ENCODE measurements around the gene NOL4L. TPM values are rescaled to one million over a fixed set of nuclear protein-coding genes. Genes with fewer than 3 reads are reported as not detected.

Gene NOL4L
- total RNA-seq, 1 donor from 2014 or later, result 3.5 TPM

DNA sequence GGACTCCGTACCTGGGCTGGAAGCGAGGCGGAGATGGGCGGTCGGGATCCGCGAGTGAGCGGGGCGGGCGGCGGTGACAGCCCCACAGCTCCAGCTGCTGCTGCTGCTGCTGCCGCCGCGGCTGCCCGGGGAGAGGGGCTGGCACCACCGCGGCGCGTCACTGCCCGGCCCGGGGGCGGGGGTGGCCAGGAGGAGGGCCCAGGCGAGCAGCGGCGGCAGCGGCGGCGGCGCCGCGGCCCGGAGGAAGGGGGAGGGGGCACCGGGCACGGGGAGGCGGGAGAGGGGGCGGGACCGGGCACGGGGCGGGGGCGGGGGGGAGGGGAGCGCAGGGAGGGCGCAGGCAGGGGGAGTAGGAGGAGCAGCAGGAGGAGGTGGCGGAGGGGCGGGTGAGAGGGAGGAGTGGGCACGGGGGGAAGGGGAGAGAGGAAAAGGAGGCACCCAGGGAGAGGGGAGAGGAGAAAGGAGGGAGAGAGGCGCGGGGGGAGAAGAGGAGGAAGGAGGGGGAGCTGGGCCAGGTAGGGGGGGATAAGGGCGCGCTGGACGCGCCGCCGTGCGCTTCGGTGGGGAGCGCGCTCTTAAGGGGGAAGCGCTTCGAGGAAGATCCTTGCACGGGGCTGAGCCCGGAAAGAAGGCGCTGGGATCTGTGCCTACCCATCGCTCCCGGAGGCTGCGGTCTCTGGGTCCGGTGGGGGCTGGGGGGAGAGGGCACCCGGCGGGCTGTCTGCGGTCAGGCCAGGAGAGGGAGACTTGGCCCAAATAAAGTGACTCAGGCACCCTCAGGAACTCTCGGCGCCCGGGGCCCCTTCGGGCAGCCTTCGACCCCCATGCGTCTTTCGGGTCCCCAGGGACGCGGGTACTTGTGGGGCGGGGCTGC lies 101.5 kb downstream of the NOL4L start:
- intact Hi-C loops (cut with DNase I), result loop anchor here (10.0 kb wide), 1 partner anchor 149 kb away; no protein-coding TSS in a partner anchor
- ATAC-seq (ENCODE audit: poor library complexity), result peak; percentile 55
- peak; percentile 75 for DNase-seq

DNA sequence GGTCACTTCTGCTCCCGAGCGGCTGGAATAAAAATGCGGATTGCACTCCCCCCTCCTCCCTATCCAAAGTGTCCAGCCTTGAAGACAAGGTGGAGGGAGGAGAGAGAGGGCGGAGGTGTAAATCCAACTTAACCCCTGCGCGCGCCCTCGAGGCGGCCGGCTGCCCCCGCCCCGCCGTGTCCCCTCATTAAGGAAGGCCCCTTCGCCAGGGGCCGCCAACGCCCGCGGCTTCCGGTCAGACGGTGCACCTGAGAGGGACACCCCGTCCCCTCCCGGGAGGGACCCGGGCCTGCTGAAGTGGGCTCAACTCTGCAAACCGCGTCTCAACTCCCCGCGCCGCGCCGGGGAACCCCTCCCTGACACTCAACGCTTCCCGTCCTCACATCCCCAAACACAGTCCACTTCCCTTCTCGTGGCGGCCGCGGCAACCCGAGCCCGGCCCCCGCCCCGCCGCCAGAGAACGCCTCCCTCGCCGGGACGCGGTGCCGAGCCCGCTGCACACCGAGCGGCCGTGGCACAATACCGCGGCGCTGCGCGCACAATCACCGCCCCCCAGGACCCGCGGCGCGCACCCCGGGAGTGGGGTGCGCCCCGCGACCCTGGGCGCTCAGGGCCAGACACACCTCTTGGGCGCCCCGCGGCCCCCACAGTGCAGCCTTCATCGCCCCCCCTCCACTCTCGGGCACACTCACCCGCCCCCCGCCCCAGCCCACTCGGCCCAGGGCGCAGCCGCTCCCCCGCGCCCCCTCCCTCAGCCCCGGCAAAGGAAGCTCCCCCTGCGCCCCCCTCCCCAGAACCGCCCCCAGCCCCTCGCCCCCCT lies 102.5 kb downstream of the NOL4L start:
- intact Hi-C loops (cut with DNase I), result loop anchor here (10.0 kb wide), 1 partner anchor 148 kb away; no protein-coding TSS in a partner anchor
- DNase-seq (peak; percentile 73), ATAC-seq (ENCODE audit: poor library complexity) (peak; percentile 50)

DNA sequence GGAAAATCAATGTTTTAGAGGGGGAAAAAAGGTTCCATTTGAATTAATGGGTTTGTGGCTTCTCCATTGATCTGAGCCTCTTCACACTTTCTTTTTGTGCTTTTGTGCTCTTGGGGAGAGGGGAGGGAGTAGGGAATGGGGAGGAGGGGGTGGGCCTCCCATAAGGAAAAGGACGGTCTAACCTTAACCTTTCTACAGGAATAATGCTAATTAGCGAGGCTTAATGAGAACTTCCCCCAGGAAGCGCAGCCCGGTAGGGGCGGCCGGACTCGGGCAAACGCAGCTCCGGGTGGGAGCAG lies 103.0 kb downstream of the NOL4L start:
- intact Hi-C loops (cut with DNase I), result loop anchor here (10.0 kb wide), 1 partner anchor 147 kb away; no protein-coding TSS in a partner anchor
- no peak for DNase-seq
- ATAC-seq (ENCODE audit: poor library complexity), result no peak

DNA sequence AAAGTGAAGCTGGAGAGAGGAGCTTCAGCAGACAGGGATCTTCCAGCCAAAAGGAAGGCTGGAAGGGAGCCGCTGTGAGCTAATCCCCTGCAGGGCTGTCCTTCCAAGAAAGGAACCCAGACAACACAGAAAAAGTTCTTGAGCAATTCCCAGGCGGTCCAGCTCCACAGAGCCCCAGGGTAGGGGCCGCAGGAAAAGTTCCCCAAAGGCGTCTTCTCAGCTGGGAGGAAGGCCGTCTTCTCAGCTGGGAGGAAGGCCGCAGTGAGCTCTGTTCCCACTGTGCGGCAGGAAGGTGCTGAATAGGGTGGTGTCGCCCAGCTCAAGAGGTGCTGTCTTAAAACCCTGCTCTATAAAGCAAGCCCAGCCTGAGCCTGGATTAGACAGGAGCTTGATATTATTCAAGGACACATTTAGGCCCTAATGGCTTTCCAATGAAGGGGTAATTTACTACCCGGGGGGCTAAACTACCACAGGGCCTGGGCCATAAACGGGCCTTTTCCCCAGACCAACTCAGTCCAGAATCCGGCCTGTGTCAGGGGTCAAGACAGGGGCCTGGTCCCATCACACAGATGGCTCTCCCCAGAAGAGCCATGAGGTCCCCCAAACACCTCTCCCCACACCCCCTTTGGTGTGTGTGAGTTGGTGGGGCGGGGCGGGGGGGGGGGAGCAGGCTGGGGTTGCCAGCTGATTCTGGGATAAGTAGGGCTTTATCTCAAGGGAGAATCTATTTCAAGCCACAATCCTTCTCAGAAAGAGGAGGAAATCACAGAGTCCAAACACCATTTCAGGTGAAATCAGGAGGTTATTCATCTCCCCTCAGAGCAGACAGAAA lies 103.6 kb downstream of the NOL4L start:
- DNase-seq (peak; percentile 56), ATAC-seq (ENCODE audit: poor library complexity) (peak; percentile 10)
- intact Hi-C loops (cut with DNase I), result loop anchor here (10.0 kb wide), 1 partner anchor 147 kb away; no protein-coding TSS in a partner anchor

DNA sequence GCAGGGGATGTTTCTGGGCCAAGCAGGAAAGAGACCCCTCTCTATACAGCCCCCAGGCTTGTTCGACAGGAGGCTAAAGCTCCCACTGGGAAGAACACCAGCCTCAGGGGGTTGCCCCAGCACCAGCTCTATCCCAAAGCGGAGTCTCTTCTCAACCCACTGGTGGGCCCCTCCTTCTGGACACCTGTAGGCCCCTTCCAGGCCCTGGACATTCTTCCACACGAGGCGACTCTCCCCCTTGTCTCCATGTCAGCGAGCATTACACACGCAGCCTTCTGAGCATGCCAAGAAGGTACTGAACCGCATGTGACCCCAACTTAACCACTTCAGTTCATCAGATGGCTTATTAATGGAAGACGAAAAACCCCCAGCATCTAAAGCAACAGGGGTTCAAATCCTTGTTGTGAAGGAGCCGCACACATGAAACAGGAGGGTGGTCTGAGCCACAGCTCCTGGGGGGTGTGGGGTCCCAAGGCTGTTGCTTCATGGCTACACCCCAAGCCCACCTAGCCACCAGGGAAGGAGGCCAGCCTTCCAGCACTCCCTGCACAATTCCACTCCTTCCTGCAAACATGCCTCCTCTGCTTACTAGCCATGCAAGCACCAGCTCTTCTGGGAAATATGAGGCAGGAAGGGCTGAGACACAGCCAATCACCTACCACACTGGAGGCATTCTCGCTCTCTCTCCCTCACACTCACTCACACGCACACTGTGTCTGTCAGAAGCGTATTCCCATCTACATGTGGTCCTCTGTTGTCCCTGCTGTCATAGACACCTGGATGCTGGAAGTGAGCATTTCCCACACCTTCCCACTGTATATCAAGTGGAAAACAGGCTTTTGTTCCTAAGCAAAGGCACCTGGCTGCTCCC lies 104.5 kb downstream of the NOL4L start:
- DNase-seq, result no peak
- ATAC-seq (ENCODE audit: poor library complexity), result no peak
- intact Hi-C loops (cut with DNase I), result loop anchor here (10.0 kb wide), 1 partner anchor 146 kb away; no protein-coding TSS in a partner anchor

DNA sequence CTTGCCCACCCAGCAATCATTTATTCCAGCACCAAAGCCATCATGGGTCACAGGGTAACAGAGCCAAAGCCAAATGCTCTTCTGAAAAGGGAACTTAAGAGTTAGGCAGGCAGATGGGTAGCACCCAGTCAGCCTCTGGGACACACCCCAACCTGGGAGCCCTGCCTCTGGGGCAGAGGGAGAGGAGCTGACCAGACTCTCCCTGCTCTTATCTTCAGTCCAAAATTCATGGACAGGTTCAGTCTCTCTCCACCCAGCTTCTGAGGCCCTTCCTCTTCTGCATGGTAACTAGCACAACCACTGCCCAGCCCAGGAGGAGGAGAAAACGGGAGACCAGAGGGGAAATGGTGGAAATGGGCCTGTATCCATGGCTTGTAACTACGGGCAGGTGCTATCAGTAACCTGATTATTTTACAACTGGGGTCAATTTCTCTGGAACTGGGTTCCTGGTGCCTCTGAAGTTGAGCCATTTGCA lies 105.4 kb downstream of the NOL4L start:
- intact Hi-C loops (cut with DNase I), result loop anchor here (10.0 kb wide), 1 partner anchor 145 kb away; no protein-coding TSS in a partner anchor
- DNase-seq, result no peak
- no peak for ATAC-seq (ENCODE audit: poor library complexity)

DNA sequence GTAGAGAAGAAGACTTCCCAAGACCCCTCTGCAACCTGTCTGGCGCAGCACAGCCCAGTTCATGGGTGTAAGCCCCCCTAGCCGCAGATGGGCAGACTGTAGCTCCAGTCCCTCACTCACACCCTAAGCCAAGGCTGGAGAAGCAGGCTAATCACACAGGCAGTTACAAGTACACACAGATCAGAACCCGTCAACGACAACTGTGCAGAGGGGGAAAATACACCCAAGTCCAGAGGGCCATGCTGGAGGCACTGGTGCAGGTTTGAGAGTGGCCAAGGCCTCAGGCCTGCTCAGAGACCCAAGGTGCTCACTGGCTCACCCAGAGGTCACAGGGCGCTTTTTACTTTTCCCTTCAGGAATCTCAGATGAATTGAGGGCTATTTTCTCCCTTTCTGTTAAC lies 106.1 kb downstream of the NOL4L start:
- ATAC-seq (ENCODE audit: poor library complexity) (no peak), DNase-seq (no peak)
- intact Hi-C loops (cut with DNase I), result no loop called here

DNA sequence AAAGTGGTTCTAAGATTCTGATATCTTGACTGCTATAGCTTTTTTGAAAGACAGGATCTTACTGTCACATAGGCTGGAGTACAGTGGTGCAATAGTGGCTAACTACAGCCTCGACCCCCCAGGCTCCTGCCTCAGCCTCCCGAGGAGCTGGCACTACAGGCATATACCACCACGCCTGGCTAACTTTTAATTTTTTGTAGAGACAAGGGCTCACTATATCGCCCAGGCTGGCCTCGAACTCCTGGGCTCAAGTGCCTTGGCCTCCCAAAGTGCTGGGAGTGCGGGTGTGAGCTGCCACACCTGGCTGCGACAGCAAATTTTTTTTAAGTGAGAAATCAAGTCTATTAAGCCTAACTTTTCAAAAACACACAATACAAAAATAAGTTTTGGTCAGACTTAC lies 106.6 kb downstream of the NOL4L start:
- intact Hi-C loops (cut with DNase I), result no loop called here
- no peak for ATAC-seq (ENCODE audit: poor library complexity)
- DNase-seq, result no peak

DNA sequence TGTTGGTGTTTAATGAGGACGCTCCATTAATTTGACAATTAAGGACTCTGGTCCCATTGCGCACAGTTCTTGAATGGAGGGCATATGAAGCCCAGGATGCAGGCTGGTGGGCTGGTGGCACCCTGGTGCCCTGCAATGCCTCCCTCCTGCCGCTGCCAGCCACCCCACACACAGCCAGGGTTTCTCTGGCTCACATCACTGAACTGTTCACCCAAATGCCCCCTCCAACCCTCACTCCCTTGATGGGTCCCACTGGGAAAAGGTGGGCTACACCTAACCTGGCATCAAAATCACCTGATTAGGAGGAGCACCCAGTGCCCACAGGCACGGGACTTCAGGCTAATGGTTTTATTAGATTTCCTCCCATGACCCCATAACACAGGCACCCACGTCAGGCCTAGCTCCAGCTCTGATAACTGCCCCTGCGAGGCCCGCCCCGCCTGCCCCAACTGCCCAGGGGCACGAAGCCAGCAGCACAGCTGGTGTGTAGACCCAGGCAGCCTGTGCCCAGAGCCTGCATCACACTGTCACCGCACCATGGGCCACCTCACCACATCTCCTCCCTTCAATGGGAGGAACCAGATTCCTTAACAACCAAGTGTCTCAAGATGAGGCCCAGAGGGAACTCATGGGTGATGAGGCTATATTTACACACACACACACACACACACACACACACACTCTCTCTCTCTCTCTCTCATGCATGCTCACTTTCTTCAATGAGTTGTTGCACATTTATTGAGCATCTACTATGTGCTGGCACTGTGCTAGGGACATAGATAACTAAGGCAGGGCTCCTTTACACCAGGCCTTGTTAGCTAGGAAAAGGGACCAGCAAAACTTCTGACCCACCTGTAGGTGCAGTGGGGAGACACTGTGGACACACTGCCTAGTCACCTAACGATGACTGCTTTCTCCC lies 107.3 kb downstream of the NOL4L start:
- DNase-seq, result no peak
- ATAC-seq (ENCODE audit: poor library complexity), result no peak
- intact Hi-C loops (cut with DNase I), result no loop called here

DNA sequence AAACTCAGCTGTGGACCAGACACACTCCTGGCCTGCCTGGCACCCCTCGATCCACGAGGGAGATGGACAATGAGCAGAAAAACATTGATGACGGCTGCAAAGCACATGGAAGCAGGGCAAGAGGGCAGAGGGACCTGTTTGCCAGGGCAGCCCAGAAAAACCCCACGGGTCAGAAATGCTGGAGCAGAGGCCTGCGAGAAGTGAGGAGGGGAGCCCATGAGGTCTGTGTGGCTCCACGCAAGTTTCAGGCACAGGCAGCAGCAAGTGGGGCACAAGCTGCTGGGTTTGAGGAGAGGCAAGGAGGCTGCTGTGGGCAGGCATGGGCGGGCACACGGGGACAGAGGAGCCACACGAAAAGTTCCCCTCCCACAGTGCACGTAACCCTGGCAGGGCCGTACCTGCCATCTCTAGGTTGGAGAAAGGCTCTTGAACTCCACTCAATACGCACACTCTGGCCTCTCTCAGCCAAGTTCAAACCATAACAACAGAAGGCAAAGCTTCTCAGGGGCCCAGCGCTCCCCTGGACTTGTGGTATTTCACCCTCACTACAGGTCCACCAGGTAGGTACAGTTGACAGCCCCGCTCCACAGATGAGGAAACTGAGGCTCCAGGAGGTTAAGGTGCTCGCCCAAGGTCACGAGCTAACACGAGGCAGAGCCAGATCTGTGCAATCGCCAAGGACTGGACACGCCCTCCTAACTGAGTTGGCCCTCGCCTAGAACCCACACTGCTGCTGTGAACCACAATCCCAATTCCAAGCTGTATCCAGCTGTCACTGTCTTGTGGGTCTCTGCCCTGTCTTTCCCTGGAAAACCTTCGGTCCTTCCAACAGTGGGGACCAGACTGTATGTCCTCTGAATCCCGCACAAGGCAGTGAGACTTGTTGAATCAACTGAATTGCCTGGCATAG lies 108.2 kb downstream of the NOL4L start:
- intact Hi-C loops (cut with DNase I), result no loop called here
- ATAC-seq (ENCODE audit: poor library complexity), result no peak
- DNase-seq, result no peak

DNA sequence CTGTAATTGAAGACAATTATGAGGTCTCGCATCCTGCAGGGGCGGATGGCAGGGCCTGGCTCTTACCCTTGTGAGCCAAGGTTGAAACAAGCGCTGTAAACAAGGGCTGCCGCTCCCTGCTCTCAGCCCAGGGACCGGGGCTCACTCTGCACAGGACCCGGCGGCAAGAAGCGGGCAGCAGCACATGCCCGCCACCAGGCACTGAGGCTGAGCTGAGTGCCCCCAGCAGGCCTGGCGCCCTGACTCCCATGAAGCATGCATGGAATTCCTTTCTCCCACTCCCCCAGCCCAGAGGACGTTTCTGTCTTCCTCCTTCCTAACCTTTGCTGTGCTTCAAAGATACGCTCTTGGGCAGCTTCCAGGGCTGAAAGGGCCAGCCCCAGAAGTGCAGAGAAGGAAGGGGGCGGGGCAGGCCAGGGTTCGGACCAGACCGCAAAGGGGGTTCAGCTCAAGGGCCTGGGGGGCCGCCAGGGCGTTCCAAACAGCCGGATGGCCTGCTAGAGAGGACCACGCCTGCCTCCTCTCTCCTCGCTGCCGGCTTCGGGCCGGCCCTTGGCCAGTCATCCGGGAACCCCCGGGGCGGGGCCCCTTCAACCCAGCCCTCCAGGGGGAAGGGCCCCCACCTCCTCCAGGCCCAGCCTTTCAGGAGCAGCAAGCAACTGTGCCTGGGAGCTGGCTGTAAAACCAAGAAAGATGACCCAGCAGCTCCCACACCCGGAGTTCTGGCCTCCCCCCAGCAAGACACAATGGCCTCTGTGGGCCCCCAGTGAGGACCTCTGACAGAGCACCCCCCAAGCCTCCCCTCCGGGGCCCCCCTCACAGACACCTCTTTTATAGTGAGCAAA lies 109.9 kb downstream of the NOL4L start:
- peak; percentile 94 for ATAC-seq (ENCODE audit: poor library complexity)
- intact Hi-C loops (cut with DNase I), result no loop called here
- peak; percentile 94 for DNase-seq

DNA sequence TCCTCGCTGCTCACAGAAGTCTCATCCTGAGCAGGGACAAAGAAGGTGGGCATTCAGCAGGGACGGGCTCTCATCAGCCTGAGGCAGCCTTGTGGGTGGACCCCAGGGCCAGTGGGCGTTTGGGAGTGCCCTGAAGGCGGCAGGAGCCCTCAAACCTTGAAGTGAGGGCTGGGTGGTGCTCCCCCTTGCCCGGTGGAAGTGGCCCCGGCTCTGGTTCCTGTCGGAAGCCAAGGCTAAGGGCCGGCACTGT lies 110.5 kb downstream of the NOL4L start:
- no peak for DNase-seq
- intact Hi-C loops (cut with DNase I), result no loop called here
- no peak for ATAC-seq (ENCODE audit: poor library complexity)

DNA sequence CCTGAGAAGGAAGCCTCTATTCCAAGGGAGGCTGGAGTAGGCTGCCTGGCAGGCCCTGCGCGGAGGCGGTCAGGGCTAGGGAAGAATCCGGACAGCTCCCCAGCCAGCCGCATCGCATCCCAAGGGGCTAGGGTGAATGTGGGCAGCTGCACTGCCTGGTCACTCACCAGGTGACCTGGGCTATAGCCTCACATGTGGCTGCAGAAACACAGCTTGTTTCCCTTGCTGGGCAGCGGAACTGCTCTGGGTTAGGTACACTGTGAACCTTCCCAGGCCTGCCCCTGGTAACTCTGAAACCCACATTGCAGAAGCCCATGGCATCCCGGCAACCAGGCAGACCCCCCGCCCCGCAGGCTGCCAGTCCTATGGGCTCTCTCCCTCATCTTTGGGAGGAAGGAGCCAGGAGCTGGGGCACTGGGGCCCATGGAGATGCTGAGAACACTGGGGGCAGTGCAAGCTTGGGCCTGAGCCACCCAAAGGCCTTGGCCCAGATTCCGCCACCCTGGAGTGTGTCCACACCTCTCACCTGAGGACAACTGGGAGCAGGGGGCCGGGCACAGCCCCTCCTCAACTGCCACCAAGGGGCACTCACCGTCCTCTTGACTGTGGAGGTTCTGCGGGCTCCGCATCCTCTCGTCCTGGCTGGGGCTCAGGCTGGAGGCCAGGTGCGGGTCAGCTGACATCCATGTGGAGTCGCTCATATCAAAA lies 111.0 kb downstream of the NOL4L start:
- DNase-seq (no peak), ATAC-seq (ENCODE audit: poor library complexity) (no peak)

DNA sequence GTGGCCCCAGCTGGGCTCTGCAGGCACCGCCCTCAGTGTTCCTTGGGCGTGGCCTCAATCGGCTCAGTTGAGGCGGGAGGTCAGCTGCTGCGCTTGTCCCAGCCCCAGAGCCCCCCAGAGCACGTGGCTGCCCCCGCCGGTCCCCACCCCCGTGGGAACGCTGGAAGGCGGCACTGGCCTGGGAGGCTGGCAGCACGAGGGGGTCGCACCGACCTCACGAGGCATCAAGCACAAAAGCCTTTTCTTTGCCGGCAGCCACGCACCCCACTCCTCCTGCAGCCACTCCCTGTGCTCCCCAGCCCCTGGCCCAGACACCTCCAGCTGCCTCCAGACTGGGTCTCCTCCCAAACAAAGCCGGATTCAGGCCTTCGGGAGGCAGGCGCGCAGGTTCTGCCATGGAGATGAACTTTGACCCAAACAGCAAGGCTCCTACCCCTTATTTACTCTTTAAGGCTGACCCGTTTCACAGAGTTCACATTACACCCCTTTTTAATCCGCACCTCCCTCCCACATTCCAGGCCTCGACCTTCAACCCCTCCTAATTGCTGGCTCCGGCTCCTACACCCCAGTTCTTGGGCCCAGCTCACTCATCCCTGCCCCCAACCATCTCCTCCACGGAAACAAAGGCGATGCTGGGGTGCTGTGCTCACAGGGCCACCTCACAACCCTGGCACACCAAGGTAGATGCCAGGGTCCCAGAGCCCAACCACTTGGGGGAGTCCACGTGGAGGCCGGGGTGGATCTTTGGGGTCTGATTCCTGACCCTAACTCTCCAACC lies 111.7 kb downstream of the NOL4L start:
- intact Hi-C loops (cut with DNase I), result no loop called here
- DNase-seq, result no peak
- ATAC-seq (ENCODE audit: poor library complexity), result no peak

More for the DNA sequence above, 111.0 kb downstream of the NOL4L start:
- intact Hi-C loops (cut with DNase I), result no loop called here
